SIG-M5 treated with dmso at 0.1 percent for 504 hours (cell line): ENCODE results near the gene SPINT2.
A peak's percentile ranks its signal among the peaks of the same experiment; 100 is the strongest.

Experiments used
- DNase-seq: peaks from one replicate; lab custom pipeline; 2025; ENCODE audit not compliant: unreplicated experiment; lab: John Stamatoyannopoulos, UW

SPINT2 gene

DNA sequence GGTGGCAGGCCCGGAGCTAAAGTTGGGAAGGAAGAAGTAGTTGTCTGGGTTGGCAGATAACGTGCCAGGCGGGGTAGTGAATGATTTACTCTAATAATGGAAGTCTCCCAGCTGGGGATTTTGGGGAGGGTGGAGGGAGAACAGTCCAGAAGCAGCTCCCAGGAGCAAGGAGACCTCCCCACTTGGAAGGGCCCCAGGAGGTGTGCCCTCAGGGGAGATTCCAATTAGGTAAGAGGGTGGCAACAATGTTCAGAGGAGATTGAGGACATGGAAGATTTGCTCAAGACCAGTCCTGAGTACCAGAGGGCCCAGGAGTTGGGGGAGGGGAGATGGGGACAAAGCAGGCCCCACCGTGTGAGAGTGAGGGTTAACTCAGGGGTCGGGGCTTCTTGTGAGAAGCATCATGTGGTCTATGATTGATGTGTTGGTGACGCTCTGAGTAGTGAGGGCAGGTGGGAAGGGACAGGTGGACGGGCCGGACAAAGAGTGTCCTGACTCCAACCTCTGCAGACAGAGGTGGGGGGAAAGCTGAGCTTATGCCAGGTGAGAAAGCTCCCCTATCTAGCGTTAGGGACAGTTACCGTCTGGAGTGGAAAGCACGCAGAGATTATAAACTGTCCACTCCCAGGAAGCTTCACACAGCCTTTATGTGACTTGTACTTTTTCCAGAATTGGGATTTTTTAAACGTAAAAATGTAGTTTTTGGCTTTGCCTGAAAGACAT is 3.5 kb downstream of the SPINT2 start:
- DNase-seq: no peak

DNA sequence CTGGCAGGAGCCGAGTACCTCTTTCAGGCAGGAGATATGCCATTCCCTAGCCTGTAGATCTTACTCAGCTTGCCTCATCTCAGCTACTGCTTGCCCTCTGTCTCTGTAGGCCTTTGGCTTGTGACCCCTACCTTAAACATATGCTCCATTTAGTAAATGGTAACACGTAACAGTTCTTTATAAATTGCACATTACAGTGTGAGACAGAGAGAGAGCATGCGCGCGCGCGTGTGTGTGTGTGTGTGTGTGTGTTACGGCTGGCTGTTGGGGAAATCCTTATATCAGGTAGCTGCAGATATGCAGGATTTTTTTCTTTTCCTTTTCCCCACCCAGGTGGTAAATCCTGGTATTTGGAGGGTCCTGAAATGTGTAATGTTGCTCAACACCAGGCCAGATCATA is 4.2 kb downstream of the SPINT2 start:
- no peak for DNase-seq

DNA sequence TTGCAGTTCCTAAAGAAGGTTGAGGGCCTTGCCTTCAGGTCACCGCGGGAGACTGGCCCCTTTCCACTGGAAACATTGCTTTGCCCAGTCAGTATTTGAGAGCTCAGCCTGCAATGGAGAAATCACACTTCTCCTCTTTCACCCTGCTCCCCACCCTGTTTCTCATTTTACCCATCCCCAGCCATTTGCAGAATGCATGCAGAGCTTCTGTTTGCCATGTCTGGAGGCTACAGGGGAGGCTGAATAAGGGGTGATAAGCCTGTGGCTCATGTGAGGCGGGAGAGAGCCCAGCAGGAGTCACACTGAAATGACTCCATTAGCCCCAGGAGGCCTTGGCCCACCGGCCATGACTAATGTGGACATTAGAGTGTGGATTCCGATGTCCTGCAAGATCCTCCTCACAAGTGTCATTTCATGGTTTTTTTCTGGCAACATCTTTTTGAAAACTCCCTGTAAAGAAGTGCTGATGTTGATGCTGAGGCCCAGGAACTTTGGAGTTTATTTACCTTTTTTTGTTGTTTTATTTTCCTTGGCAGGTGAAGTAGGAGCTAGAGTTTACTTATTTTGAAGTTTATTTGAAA is 6.3 kb downstream of the SPINT2 start:
- DNase-seq: no peak

DNA sequence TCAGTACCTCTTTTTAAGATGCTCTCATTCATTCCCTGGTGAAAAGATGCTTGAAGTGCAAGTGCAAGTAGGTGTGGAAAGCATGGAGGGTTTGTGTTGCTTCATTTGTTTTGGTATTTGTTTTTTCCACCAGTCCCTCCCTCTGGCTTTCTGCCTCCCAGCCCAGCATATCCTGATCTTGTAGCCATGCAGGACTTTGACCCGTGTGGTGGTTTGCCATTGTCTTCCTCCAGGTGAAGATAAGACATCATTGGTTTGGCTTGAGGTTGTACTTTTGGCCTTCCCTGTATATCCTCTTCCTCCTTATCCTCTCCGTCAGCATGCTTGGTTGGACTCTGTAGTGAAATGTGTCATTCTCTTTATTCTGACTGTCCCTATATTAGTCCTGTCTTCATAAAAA is 9.1 kb downstream of the SPINT2 start:
- no peak for DNase-seq

DNA sequence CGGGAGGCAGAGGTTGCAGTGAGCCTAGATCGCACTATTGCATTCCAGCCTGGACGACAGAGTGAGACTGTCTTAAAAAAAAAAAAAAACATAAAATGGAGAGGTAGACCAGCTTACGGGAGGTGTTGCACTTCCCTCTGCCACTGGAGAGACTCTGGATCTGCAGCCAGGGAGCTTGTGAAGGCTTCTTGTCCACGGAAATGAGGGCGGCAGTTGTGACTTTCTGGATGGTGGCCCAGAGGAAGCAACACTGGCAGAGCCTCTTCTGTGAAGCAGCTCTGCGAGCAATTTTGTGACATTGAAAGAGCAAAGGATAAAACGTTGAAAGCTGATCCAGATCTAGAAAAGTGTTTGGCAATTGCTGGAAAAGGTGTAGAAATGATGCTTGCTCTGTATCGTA is 10.4 kb downstream of the SPINT2 start:
- DNase-seq: no peak

DNA sequence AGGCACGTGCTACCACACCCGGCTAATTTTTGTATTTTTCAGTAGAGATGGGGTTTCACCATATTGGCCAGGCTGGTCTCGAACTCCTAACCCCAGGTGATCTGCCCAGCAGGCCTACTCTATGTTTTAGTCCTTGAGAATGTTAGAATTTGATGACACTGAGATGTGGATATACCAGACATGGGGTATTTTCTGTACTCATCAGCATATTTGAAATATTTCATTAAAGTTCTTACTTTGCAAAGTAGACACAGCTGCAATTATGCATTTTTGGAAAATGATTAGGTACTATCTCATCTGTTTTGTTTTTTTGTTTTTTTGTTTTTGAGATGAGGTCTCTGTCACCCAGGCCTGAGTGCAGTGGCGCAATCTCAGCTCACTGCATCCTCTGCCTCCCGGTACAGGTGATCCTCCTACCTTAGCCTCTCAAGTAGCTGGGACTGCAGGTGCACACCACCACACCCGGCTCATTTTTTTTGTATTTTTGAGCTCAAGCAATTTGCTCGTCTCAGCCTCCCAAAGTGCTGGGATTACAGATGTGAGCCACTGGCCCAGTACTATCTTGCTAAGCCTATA is 12.7 kb downstream of the SPINT2 start:
- DNase-seq: no peak

DNA sequence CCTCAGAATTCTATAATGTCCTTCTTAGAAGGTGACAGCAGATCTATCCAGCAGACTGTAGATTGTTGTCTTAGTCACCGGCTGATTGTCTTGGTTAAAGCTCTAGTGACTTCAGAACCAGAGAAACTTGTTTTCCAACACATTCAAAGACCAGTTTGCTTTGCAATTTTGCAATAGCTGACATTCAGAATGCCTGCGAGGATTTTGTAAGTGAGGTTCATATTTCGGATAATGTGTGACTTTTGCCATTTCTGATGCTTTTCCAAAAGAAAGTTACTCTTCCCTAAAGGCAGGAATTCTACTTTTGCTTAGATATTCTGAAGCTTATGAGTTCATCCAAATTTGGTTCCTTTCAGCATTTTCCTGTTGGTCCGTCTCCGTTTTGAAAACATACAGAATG is 13.2 kb downstream of the SPINT2 start:
- DNase-seq: peak; percentile 54

DNA sequence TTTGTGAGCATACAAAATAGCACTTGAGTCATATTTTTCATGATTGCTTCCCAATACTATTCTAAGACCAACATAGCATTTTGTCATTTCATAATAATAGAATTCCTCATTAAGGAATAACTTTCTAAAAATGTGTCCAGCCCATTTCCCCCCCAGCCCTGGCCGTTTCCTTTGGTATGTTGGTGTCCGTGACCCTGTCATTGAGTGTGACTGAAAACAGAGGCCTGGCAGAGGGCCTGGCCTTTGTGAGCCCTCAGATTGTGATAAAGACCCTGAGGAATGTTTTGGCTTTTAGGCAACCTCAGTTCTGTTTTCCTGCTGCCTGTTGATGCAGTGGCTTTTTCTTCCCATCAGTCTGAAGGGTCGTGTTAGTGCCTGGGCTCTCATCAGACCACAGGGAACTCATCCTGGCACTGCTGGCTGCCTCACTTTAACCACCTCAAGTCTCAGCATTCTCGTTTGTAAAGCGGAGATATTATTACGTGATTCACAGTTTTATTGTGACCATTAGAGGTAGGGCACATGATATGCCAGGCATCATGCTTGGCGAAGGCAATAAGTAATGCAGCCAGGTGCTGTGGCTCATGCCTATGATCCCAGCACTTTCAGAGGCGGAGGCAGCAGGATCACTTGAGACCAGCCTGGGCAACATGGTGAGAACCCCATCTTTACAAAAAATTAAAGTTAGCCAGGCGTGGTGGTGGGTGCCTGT is 13.8 kb downstream of the SPINT2 start:
- no peak for DNase-seq

DNA sequence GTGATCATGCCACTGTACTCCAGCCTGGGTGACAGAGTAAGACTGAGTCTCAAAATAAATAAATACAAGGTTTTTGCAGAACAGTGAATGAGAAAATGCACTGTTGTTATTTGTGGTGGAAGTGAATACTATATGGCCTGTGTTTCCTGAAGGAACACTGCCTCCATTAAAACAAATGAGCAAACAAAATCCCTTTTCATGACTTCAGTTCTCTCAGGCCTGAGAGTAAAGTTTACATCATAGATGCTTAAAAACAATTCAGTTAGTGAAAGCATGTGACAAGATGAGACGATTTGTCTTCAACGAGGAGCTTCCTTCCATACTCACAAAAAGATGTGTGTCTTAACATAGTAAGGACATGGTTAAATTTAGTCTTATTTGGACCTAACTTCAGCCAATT is 14.4 kb downstream of the SPINT2 start:
- no peak for DNase-seq

DNA sequence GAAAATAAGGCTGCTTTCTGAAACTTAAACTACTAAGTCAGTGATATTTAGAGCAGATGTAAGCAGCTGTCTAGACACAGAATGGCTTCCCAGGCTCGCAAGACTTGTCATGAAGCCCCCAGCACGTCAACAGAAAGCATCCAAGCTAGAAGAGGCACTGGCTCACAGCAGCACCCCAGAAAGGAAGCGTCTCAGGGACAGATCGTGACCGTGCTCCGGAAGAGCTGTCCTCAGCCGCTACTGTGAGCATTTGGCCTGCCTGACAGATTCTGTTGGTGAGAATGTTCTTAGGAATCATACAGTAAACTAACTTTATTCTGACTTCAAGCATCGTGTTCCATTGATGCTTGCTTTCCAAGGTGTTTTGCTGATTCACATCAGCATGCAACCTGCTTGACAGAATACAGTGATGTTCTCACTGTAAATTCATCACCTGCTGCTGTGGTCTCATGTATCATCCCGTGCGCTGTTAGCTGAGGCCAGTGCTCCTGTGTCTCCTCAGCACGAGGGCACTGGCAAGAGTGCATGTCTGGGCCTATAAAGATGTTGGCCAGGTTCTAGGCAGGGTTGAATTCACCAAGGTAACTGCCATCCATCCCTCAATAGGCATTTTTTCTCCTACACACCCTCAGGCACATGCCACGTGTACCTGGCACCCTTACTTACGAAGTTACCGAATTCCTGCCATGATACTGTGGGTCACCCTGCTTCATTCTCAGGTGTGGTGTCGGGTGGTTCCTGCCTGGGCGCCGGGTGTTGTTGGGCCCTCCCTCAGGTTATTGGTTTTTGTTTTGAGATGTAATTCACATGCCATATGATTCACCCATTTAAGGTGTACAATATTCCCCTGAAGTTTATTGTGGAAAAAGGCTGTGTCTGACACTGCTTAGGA is 15.9 kb downstream of the SPINT2 start:
- no peak for DNase-seq

DNA sequence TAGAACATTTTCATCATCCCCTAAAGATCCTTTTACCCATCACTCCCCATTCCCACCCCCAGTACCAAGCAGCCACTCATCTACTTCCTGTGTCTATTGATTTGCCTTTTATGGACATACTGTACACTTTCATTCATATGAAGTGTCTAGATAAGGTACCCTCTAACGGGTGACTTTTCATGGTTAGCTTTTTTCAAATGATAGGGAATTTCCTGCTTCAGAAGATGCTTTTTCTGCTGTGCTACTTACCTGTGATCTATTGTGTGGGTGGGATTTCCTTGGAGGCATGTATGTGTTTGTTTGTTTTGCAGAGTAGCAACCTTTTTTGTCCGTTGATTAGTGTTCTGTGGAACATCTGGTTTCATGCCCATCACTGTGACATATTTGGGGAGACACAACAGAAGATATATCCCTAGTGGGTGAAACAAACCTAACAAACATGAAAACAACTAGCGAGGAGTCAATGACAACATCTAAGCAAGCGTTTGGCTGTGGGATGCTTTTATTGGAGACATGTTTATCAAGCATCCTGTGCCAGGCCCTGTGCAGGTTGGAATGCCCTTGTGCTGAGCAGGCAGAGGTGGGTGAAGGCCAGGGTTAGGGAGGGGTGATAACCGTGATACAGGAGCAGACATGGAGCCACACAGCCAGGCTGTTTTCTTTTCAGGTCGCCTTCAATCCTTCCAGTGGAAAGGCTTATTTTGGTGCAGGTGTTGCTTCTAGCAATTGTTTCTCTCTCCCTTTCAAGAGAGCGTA is 17.6 kb downstream of the SPINT2 start:
- DNase-seq: no peak

DNA sequence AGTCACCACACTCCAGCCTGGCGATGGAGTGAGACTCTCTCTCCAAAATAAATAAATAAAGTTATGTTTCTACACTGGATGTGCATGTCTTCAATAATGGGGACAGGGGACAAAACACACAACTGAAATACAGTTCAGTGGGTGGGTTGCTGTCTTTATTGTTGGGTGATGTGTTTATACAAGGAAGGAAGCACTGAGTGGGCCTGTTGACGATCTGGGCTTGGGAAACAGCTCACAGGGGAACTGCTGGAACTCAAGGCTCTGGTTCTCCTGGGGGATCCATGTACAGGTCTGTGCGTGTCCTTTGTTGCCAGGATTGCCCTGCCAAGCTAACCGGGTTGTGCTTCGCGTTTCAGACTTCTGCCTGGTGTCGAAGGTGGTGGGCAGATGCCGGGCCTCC is 18.9 kb downstream of the SPINT2 start:
- DNase-seq: no peak

DNA sequence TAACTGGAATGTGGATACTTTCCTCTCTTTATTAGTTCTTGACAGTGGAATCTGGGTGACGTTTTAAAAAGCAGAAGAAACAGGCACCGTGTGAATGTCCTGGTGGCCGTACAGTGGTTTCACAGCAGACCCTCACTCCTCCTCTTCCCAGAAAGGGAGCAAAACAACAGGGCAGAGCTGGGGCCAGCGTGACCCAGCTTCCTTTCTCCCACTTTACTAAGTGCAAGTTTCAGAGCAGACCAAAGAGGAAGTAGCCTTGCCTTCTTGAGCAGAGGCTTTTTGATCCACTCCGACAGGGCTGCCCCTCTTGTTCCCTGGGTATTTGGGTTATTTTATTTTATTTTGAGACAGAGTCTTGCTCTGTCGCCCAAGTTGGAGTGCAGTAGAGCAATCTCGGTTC is 20.0 kb downstream of the SPINT2 start:
- DNase-seq: peak; percentile 48

DNA sequence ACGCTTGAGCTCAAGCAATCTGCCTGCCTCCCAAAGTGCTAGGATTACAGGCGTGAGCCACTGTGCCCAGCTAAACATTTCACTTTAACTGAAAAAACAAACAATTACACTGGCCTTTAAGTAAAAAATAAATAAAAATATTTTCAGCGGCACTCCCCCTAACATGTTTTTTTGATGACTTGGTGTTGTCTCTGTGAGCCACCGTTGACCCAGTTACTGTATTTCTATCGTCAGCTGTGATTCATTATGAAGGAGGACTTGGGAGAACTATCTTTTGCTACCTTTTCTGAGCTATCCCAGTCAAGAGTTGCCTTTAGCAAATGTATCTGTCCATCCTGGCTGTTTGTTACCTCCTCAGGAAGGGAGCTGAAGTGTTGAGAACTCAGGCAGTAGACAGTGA is 21.2 kb downstream of the SPINT2 start:
- no peak for DNase-seq

DNA sequence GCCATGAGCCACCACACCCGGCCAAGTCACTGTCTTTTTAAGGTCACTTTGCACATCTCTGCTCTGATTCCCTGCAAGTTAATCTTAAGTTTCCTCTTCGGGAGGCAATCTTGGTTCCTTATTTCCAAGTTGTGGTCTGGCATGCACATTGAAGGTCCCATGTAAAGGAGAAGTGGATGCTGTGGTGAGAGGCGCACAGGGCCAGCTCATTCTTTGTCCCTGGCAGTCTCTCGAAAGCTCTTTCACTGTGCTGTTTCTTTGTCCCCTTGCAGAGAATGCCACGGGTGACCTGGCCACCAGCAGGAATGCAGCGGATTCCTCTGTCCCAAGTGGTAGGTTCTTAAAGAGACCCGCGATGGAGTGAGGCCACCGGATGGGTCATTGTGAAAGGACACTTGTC is 23.2 kb downstream of the SPINT2 start:
- peak; percentile 80 for DNase-seq

DNA sequence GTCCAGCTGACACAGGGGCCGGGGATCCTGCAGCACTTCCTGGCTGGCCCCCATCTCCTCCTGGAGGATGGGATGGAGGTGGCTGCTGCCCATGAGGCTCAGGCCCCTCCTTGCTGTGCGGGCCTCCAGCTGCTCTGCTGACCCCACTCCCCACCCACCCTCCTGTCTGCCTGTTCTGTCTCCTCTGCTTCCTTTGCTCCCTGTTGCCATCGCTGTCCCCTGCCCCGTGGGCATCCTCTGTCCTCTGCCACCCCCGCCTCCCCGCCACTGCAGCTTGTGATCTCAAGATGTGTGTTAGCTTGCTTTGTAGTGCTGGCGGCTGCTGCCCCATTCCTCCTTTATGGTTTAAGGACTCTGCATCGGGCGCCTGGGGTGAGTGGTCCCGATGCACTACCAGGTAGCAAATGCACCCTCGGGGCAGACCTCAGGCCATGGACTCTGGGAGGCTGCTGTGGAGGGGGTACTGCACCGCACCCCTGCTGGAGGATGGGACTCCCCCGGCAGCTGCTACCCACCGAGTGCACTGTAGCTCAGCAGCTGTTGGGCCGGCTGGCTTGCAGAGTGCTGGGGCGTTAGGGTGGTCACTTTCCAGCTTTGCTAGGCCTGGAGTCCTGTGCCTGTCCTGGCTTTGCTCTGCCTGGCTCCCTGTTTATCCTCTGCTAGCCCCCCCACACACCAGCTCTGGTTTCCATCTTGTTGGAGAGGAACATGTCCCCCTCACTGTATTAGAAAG is 23.9 kb downstream of the SPINT2 start:
- no peak for DNase-seq

DNA sequence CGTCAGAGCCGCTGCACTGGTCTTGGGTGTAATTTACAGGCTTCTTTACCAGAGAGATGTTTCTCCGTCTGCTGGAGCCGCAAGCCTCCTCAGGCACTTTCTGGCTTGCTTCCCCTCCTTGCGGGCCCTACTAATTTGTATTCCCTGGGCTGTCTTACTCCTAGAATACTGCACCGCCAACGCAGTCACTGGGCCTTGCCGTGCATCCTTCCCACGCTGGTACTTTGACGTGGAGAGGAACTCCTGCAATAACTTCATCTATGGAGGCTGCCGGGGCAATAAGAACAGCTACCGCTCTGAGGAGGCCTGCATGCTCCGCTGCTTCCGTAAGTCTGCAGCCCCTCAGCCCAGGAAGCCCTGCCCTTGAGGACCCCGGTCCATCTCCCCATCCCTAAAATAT is 25.6 kb downstream of the SPINT2 start:
- DNase-seq: no peak

DNA sequence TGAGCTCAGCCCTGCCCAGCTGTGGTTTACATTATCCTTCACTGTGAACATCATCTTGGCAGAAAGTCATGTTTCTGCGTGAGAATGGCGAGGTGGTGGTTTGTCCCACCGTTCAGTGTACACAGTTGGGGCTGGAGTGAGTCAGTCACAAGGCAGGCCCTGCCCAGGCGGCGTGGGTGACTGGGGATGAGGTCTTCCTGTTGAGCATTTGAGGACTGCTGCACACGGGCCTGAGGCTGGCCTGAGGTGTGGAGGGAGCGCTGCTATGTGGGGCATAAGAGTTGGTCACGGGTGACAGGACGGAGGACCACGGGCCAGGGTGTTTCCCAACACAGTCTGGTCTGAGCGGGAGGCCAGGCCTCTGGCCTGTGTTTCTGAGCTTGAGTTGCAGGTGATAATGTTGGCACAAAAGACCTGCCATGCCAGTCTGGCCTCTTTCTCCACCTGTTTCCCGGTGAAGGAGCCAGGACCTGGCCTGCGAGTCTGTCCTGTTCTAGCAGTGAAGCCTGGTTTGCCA is 26.3 kb downstream of the SPINT2 start:
- DNase-seq: no peak

DNA sequence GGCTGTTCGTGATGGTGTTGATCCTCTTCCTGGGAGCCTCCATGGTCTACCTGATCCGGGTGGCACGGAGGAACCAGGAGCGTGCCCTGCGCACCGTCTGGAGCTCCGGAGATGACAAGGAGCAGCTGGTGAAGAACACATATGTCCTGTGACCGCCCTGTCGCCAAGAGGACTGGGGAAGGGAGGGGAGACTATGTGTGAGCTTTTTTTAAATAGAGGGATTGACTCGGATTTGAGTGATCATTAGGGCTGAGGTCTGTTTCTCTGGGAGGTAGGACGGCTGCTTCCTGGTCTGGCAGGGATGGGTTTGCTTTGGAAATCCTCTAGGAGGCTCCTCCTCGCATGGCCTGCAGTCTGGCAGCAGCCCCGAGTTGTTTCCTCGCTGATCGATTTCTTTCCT is 27.5 kb downstream of the SPINT2 start:
- DNase-seq: no peak

DNA sequence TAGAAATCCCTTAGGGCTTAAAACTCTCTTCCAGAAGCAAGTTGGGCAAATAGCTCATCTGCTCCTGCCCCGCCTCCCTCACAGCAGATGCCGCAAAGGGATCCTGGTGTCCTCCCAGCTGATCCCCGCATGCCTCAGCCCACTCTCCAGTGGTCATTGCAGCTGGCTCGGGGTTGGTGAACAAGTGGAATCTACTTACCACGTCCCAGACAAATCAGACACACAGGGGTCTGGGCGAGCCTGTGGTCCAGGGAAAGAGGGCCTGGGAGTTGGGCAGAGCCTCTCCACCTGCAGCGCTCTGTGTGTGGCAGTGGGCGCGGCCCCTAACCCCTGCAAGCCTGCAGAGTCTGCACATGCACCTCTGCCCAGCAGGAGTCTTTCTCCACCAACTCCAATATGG is 28.9 kb downstream of the SPINT2 start:
- DNase-seq: no peak
